ENCODE data around the gene WASF2.

DNA sequence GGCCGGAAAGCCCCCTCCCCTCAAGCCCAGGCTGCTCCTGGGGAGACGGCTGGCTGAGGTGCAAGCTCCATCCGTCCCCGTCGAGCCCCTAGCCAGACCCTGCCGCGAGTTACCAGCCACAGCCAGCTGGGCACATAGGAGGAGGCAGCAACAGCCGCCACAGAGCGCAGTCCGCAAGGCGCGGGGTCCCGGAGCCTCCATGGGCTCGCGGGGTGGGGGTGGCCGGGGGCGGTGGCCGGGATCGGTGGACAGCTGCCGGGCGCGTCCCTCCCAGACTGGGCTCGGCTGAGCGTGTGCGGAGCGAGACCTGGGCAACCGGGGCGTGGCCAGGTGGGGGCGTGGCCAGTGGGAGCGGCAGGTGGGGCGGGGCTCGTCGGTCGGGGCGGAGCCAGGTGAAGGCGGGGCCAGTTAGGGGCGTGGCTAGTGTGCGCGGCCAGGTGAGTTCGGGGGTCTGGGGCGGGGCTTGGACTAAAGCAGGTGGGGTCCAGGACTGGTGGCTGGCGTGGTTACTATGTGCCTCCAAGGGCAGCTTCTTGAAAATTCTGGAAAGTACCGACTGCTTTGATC lies 106.8 kb downstream of the WASF2 start, which contains the start of gene CD164L2:
- TF ChIP-seq POLR2A (IDR thresholded peaks at IDR 0.05) (no peak), CTCF (IDR thresholded peaks at IDR 0.05) (no peak)
